CD14-positive monocyte (primary cell): ENCODE data around the gene TMEM80. TPM values are rescaled to one million over a fixed set of nuclear protein-coding genes. Genes with fewer than 3 reads are reported as not detected.

ENCODE experiments used
- DNase-seq, 3 donors: peaks; one replicate each; pipeline ENCODE4 v3.0.0-alpha.2; 2011 to 2022
- H2AFZ ChIP-seq: 2 replicates; pipeline ENCODE4 v1.6.0; 2012; ENCODE audit warnings: mild to moderate bottlenecking, low read depth, low read length, inconsistent platforms; ENCODE audit not compliant: insufficient read depth, poor library complexity, severe bottlenecking
- H3K27ac ChIP-seq, 2 donors: 1 replicate in 1 of 2; 2 replicates in 1 of 2; pipeline ENCODE4 v1.5.1; 2012 to 2013; ENCODE audit warnings: low read length in 2 of 2, control low read depth in 1 of 2, inconsistent platforms in 1 of 2, low read depth in 1 of 2, mild to moderate bottlenecking in 1 of 2
- H3K27me3 ChIP-seq, 2 donors: one replicate each; pipeline versions ENCODE4 v1.6.0 to v1.6.1; 2011 to 2013; ENCODE audit warnings: low read length in 2 of 2; ENCODE audit not compliant: control insufficient read depth in 2 of 2, insufficient read depth in 2 of 2
- H3K36me3 ChIP-seq, 2 donors: replicated peaks in 1 of 2; 1 replicate in 1 of 2; 2 replicates in 1 of 2; pipeline versions ENCODE4 v1.5.1 to v1.6.1; 2012 to 2013; ENCODE audit warnings: low read length in 2 of 2, control low read depth in 1 of 2, inconsistent platforms in 1 of 2, mild to moderate bottlenecking in 1 of 2; ENCODE audit not compliant: insufficient read depth in 2 of 2, control insufficient read depth in 1 of 2
- H3K4me1 ChIP-seq, 2 donors: 1 replicate in 1 of 2; 2 replicates in 1 of 2; pipeline versions ENCODE4 v1.5.1 to v1.6.1; 2012 to 2013; ENCODE audit warnings: low read length in 2 of 2, control low read depth in 1 of 2, inconsistent platforms in 1 of 2, mild to moderate bottlenecking in 1 of 2, moderate library complexity in 1 of 2; ENCODE audit not compliant: insufficient read depth in 2 of 2, control insufficient read depth in 1 of 2
- H3K4me2 ChIP-seq: replicated peaks from 2 replicates; pipeline ENCODE3; 2012; ENCODE audit warnings: low read length, moderate library complexity, mild to moderate bottlenecking; ENCODE audit not compliant: poor library complexity, severe bottlenecking; ENCODE audit errors: extremely low read depth
- H3K4me3 ChIP-seq, 3 experiments: fragments of 200-600 bp in 1 of 3; sonication (generic) in 1 of 3; replicated peaks in 1 of 3; 1 replicate in 2 of 3; 2 replicates in 1 of 3; pipeline ENCODE4 v1.5.1; 2011 to 2013; ENCODE audit warnings: low read length in 3 of 3, mild to moderate bottlenecking in 3 of 3, control low read depth in 2 of 3, low read depth in 2 of 3, inconsistent platforms in 1 of 3, moderate library complexity in 1 of 3
- H3K79me2 ChIP-seq: 2 replicates; pipeline ENCODE4 v1.6.0; 2012; ENCODE audit warnings: mild to moderate bottlenecking, control low read depth, inconsistent platforms, low read length, moderate library complexity; ENCODE audit not compliant: insufficient read depth
- H3K9ac ChIP-seq: 2 replicates; pipeline ENCODE4 v1.6.0; 2017; ENCODE audit warnings: low read length, mild to moderate bottlenecking; ENCODE audit not compliant: insufficient read depth, poor library complexity, severe bottlenecking
- H3K9me3 ChIP-seq, 2 donors: replicated peaks in 1 of 2; 1 replicate in 1 of 2; 2 replicates in 1 of 2; pipeline versions ENCODE4 v1.5.1 to v1.6.1; 2012 to 2013; ENCODE audit warnings: low read length in 2 of 2, control low read depth in 1 of 2; ENCODE audit not compliant: control insufficient read depth in 1 of 2, insufficient read depth in 1 of 2
- H4K20me1 ChIP-seq: 2 replicates; pipeline ENCODE4 v1.6.0; 2012; ENCODE audit warnings: mild to moderate bottlenecking, low read length, control low read depth, moderate library complexity; ENCODE audit not compliant: insufficient read depth
- H3K27ac Mint-ChIP-seq, 7 donors: one replicate each; pipeline ENCODE4 v1.8.0; 2020; ENCODE audit warnings: mild to moderate bottlenecking in 7 of 7, mixed read lengths in 7 of 7, moderate library complexity in 6 of 7, inconsistent platforms in 2 of 7
- H3K27me3 Mint-ChIP-seq, 3 donors: one replicate each; pipeline ENCODE4 v1.8.0; 2021 to 2022; ENCODE audit warnings: low read depth in 3 of 3, mild to moderate bottlenecking in 3 of 3, mixed read lengths in 3 of 3, moderate library complexity in 3 of 3, inconsistent platforms in 1 of 3
- H3K36me3 Mint-ChIP-seq, 2 donors: one replicate each; pipeline ENCODE4 v1.8.0; 2020; ENCODE audit warnings: mixed read lengths in 2 of 2, inconsistent platforms in 1 of 2, mild to moderate bottlenecking in 1 of 2
- H3K4me1 Mint-ChIP-seq: one replicate; pipeline ENCODE4 v1.8.0; 2020; ENCODE audit warnings: mild to moderate bottlenecking, mixed read lengths
- H3K4me3 Mint-ChIP-seq, 2 donors: one replicate each; pipeline ENCODE4 v1.8.0; 2020; ENCODE audit warnings: mild to moderate bottlenecking in 2 of 2, mixed read lengths in 2 of 2, moderate library complexity in 1 of 2
- H3K9me3 Mint-ChIP-seq, 7 donors: one replicate each; pipeline ENCODE4 v1.8.0; 2020 to 2022; ENCODE audit warnings: mixed read lengths in 7 of 7, mild to moderate bottlenecking in 6 of 7, moderate library complexity in 6 of 7, inconsistent platforms in 2 of 7
- WGBS: methylation state at CpG from one replicate; pipeline ENCODE4 v1.1.5; 2013; ENCODE audit warnings: missing lambda C conversion rate; ENCODE audit not compliant: insufficient coverage; 5-methylcytosine and 5-hydroxymethylcytosine counted together
- intact Hi-C, 2 donors: fragments of 100-400 bp; cut with micrococcal nuclease; formaldehyde crosslinking; loops; one replicate each; pipeline versions ENCODE4 v1.15.0 to v1.15.1; 2023
- polyA plus RNA-seq, 3 donors: library from polyadenylated mRNA; depleted of rRNA in 1 of 3; unstranded in 2 of 3; stranded (reverse) in 1 of 3; fragments of 300-500 nt in 2 of 3; fragments of >200 nt in 1 of 3; fragmentation: Illumina TruSeq in 2 of 3; gene quantifications; 1 replicate in 2 of 3; 2 replicates in 1 of 3; pipeline ENCODE4 v1.2.3, GENCODE V29; 2012 to 2021
- TF ChIP-seq, protein P1 (sequence below): fragments of 200-600 bp; IDR thresholded peaks from one replicate; pipeline ENCODE4 v1.8.0; 2022; ENCODE audit warnings: antibody characterized with exemption, mild to moderate bottlenecking

TMEM80 gene
- polyA plus RNA-seq, 3 donors, result 31.6 to 69.4 (median 37.3) TPM

DNA sequence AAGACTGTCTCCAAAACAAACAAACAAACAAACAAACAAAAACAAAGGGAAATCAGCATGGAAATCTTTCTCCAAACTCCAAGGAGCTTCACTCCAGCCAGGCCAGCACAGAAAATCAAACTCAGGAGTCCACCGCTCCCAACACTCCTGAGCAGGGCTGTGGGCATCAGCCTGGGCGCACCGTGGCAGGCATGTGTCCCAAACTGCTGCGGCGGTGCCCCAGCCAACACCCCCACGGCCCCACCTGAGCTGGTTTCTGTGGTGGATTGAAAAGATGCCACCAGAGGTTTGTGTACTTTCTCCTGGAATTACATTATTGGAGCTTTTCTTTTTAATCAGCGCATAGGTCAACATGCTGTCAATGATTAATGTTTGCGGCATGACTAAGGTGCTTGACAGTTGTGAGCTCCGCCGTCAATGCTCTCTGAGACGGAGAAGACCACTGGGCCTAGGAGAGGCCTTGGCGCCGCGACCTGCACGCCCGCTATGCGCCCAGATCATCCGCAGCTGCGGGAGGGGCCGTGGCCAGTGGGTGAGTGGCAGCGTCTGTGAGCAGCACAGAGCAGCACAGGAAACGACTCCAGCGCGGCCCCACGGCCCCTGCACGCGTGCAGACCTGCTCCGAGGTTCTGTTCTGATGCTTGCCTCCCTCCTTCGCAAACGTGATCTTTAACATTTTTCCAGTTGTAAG is 40.4 kb upstream of the TMEM80 start:
- H2AFZ ChIP-seq, result no peak overlapping the region
- H3K9me3 Mint-ChIP-seq, result peaks cover 0 to 12% (median 4%) of the 10 kb centered on the region in 7 donors
- no peak overlapping the region for H3K9ac ChIP-seq
- no peak overlapping the region for H3K4me3 ChIP-seq
- TF ChIP-seq, protein P1, sequence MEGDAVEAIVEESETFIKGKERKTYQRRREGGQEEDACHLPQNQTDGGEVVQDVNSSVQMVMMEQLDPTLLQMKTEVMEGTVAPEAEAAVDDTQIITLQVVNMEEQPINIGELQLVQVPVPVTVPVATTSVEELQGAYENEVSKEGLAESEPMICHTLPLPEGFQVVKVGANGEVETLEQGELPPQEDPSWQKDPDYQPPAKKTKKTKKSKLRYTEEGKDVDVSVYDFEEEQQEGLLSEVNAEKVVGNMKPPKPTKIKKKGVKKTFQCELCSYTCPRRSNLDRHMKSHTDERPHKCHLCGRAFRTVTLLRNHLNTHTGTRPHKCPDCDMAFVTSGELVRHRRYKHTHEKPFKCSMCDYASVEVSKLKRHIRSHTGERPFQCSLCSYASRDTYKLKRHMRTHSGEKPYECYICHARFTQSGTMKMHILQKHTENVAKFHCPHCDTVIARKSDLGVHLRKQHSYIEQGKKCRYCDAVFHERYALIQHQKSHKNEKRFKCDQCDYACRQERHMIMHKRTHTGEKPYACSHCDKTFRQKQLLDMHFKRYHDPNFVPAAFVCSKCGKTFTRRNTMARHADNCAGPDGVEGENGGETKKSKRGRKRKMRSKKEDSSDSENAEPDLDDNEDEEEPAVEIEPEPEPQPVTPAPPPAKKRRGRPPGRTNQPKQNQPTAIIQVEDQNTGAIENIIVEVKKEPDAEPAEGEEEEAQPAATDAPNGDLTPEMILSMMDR, result no peak
- peaks cover 44 to 58% of the 10 kb centered on the region in 2 donors for H3K36me3 ChIP-seq
- no peak overlapping the region for H3K27ac ChIP-seq
- H3K4me3 Mint-ChIP-seq, result no peak overlapping the region
- no peaks in the 10 kb centered on the region for H3K4me1 Mint-ChIP-seq
- H4K20me1 ChIP-seq, result no peaks in the 10 kb centered on the region
- H3K79me2 ChIP-seq, result no peaks in the 10 kb centered on the region
- no peaks in the 10 kb centered on the region for H3K4me1 ChIP-seq
- H3K9me3 ChIP-seq, result peaks cover 0 to 6% of the 10 kb centered on the region in 2 donors
- intact Hi-C loops, result no loop called here
- no peak overlapping the region for H3K4me2 ChIP-seq
- peaks cover 0 to 4% (median 2%) of the 10 kb centered on the region in 3 donors for H3K27me3 Mint-ChIP-seq
- WGBS, result 94% methylated on average over 24 of the region's 30 CpGs
- no peak for DNase-seq
- peaks cover 38 to 81% of the 10 kb centered on the region in 2 donors for H3K36me3 Mint-ChIP-seq
- no peak overlapping the region for H3K27ac Mint-ChIP-seq
- H3K27me3 ChIP-seq, result no peaks in the 10 kb centered on the region

DNA sequence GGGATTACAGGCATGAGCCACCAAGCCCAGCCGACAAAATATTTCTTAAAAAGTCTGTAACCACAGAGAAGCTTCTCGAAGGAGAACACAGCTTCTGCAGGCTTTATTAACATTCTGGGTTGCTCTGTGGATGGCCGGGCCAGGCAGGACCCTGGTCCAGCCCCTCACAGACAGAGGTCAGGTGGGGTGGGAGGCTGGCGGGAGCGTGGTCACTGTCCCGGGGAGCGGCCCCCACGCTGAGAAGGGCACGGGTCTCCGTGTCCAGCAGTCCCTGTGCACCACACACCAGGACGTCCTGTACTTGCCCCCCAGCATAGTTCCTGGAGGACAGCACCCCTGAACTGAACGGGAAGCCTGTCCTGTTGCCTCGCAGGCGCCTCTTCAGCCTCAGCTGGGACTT is 39.2 kb upstream of the TMEM80 start:
- peaks cover 0 to 12% (median 4%) of the 10 kb centered on the region in 7 donors for H3K9me3 Mint-ChIP-seq
- H3K4me2 ChIP-seq, result no peak overlapping the region

More for the DNA sequence above, 39.2 kb upstream of the TMEM80 start:
- Histone ChIP-seq H3K9ac (no peak overlapping the region), H3K79me2 (no peaks in the 10 kb centered on the region), H3K9me3 (peaks cover 0 to 6% of the 10 kb centered on the region in 2 donors), H2AFZ (no peak overlapping the region), H3K4me3 (no peak overlapping the region), H4K20me1 (no peaks in the 10 kb centered on the region), H3K27ac (no peak overlapping the region), H3K4me1 (no peaks in the 10 kb centered on the region), H3K36me3 (peaks cover 48 to 61% of the 10 kb centered on the region in 2 donors), H3K27me3 (no peaks in the 10 kb centered on the region)
- TF ChIP-seq, protein P1, result no peak
- whole genome bisulfite sequencing, result 89% methylated on average over 8 of the region's 14 CpGs
- Mint-ChIP-seq H3K36me3 (peaks cover 42 to 81% of the 10 kb centered on the region in 2 donors), H3K27ac (no peak overlapping the region), H3K27me3 (peaks cover 2 to 4% (median 2%) of the 10 kb centered on the region in 3 donors), H3K4me3 (no peak overlapping the region), H3K4me1 (no peaks in the 10 kb centered on the region)
- DNase-seq, result no peak
- intact Hi-C loops, result no loop called here
